Spleen (tissue), 13 donors: ENCODE results near the gene MTNR1B. TPM values are rescaled to one million over a fixed set of nuclear protein-coding genes. Genes with fewer than 3 reads are reported as not detected.

Source experiments
- DNase-seq: peaks from one replicate; pipeline ENCODE4 v3.0.0-alpha.2; 2020
- H3K27ac ChIP-seq, 8 donors: fragments of 200-600 bp; sonication (generic) in 7 of 8; 1 replicate in 4 of 8; 2 replicates in 4 of 8; pipeline versions ENCODE4 v1.5.0 to v1.8.0; 2016 to 2021; ENCODE audit warnings: inconsistent platforms in 4 of 8, mild to moderate bottlenecking in 4 of 8, moderate library complexity in 1 of 8
- H3K27me3 ChIP-seq, 7 donors: fragments of 200-600 bp; sonication (generic) in 6 of 7; replicated peaks in 1 of 7; 1 replicate in 4 of 7; 2 replicates in 3 of 7; pipeline versions ENCODE4 v1.5.0 to v1.8.0; 2016 to 2021; ENCODE audit warnings: inconsistent platforms in 3 of 7, mild to moderate bottlenecking in 1 of 7
- H3K36me3 ChIP-seq, 6 donors: fragments of 200-600 bp; sonication (generic) in 5 of 6; 1 replicate in 4 of 6; 2 replicates in 2 of 6; pipeline versions ENCODE4 v1.5.0 to v1.8.0; 2016 to 2021; ENCODE audit warnings: inconsistent platforms in 2 of 6
- H3K4me1 ChIP-seq, 6 donors: fragments of 200-600 bp; sonication (generic) in 5 of 6; 1 replicate in 3 of 6; 2 replicates in 3 of 6; pipeline versions ENCODE4 v1.5.0 to v1.8.0; 2016 to 2021; ENCODE audit warnings: inconsistent platforms in 3 of 6
- H3K4me3 ChIP-seq, 8 donors: fragments of 200-600 bp; sonication (generic) in 7 of 8; 1 replicate in 4 of 8; 2 replicates in 4 of 8; pipeline versions ENCODE4 v1.5.0 to v1.8.0; 2016 to 2021; ENCODE audit warnings: inconsistent platforms in 4 of 8, mild to moderate bottlenecking in 4 of 8, moderate library complexity in 2 of 8
- H3K9me3 ChIP-seq, 8 donors: fragments of 200-600 bp; sonication (generic) in 7 of 8; 1 replicate in 4 of 8; 2 replicates in 4 of 8; pipeline versions ENCODE4 v1.5.0 to v1.8.0; 2016 to 2021; ENCODE audit warnings: inconsistent platforms in 4 of 8
- POLR2A ChIP-seq, 3 donors: fragments of 450-650 bp; IDR thresholded peaks; one replicate each; pipeline ENCODE4 v1.5.1; 2017; ENCODE audit warnings: antibody characterized with exemption in 3 of 3, mild to moderate bottlenecking in 1 of 3
- POLR2AphosphoS5 ChIP-seq, 3 donors: sonication (generic); formaldehyde crosslinking; IDR thresholded peaks; one replicate each; pipeline ENCODE4 v1.5.1; 2017; ENCODE audit warnings: antibody characterized with exemption in 3 of 3
- WGBS, 5 donors: extraction: QIAGEN DNeasy Blood & Tissue Kit in 3 of 5; methylation state at CpG; one replicate each; pipeline versions ENCODE4 v1.1.5 to v1.1.7; 2013 to 2018; 5-methylcytosine and 5-hydroxymethylcytosine counted together
- intact Hi-C: fragments of 100-400 bp; cut with DNase I; formaldehyde crosslinking; loops from one replicate; pipeline ENCODE4 v1.15.0; 2023; ENCODE audit warnings: low total_unique reads
- long read RNA-seq, 2 donors: transcript quantifications; one replicate each; lab custom pipeline, GENCODE V29; 2026
- polyA plus RNA-seq, 3 donors: library from polyadenylated mRNA; stranded (reverse); fragments of 200-250 nt; gene quantifications; one replicate each; pipeline ENCODE4 v1.2.1, GENCODE V29; 2013
- total RNA-seq, 7 donors: library from RNA; depleted of rRNA in 3 of 7; stranded (reverse); fragments of >200 nt in 3 of 7; fragmentation: NEBNext Ultra II Directional in 4 of 7; extraction: Animal tissue kit (Norgen Biotek cat#: 25700) in 4 of 7; gene quantifications; one replicate each; pipeline versions ENCODE4 v1.1.0 to v1.2.1, GENCODE V29; 2016 to 2021
- TF ChIP-seq, protein P1 (sequence below), 11 experiments: fragments of 200-600 bp in 7 of 11; fragments of 450-650 bp in 4 of 11; sonication (generic) in 4 of 11; IDR thresholded peaks in 8 of 11; conservative IDR thresholded peaks in 3 of 11; 1 replicate in 7 of 11; 2 replicates in 4 of 11; pipeline versions ENCODE4 v1.4.0 to v1.8.0; 2016 to 2021; ENCODE audit warnings: antibody characterized with exemption in 11 of 11, inconsistent platforms in 4 of 11, mild to moderate bottlenecking in 1 of 11
- donor health status: healthy with polysubstance abuse.
- donor health status: DM: no; HTN: no; CAD: no; lungs with moderate emphysema.
- donor health status: DM: no; HTN: no; CAD: no.
- donor health status: Bipolar disorder and iron deficiency.
- donor health status: healthy.
- donor health status: DM: no; HTN: no; CAD: no.
- donor health status: DM: yes; HTN: yes; CAD: no.

The MTNR1B gene
- total RNA-seq (not detected), polyA plus RNA-seq (not detected)
- long read RNA-seq, donor 1 = 0 reads
- long read RNA-seq, donor 2 = 0 reads

DNA sequence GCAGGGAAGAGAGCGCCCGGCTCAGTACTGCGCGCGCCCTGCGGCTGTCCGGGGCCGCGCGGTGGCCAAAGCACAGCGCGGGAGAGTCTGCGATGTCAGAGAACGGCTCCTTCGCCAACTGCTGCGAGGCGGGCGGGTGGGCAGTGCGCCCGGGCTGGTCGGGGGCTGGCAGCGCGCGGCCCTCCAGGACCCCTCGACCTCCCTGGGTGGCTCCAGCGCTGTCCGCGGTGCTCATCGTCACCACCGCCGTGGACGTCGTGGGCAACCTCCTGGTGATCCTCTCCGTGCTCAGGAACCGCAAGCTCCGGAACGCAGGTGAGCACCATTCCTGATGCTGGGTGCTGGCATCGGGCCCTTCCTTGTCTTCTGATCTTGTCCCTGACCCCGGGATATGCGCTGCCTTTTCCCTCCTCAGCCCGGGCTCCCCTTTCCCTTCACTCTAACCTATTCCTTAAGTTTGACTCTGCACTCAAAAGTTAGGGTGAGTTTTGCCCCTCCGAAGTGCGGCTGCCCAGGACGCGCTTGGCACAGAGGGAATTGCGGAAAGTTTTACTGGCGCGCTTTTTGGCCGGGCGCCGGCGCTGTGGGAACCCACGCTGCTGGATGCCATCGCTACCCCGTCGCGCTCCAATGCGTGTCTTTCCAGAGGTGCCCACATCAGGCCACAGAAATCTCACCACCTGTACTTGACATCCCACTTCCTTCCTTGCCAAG is at the start of gene MTNR1B:
MTNR1B (plus strand) TSS at position 18 of the 714 bp plus-strand sequence; CDS start at position 93, 75 bp downstream.
- H3K9me3 ChIP-seq = no peaks in the 10 kb centered on the region
- no peaks in the 10 kb centered on the region for H3K4me1 ChIP-seq
- WGBS, 5 donors = 13 to 24% (median 15%) methylated on average over 48 to 58 of the region's 58 CpGs
- H3K27ac ChIP-seq = no peak within 1 kb of the TSS
- no peak for DNase-seq
- no peaks in the 10 kb centered on the region for H3K36me3 ChIP-seq
- peaks cover 0 to 28% (median 11%) of the 10 kb centered on the region in 7 donors for H3K27me3 ChIP-seq
- TF ChIP-seq, protein P1, sequence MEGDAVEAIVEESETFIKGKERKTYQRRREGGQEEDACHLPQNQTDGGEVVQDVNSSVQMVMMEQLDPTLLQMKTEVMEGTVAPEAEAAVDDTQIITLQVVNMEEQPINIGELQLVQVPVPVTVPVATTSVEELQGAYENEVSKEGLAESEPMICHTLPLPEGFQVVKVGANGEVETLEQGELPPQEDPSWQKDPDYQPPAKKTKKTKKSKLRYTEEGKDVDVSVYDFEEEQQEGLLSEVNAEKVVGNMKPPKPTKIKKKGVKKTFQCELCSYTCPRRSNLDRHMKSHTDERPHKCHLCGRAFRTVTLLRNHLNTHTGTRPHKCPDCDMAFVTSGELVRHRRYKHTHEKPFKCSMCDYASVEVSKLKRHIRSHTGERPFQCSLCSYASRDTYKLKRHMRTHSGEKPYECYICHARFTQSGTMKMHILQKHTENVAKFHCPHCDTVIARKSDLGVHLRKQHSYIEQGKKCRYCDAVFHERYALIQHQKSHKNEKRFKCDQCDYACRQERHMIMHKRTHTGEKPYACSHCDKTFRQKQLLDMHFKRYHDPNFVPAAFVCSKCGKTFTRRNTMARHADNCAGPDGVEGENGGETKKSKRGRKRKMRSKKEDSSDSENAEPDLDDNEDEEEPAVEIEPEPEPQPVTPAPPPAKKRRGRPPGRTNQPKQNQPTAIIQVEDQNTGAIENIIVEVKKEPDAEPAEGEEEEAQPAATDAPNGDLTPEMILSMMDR (IDR thresholded peaks at IDR 0.05 in 8 of 11, conservative IDR thresholded peaks at IDR 0.05 in 3 of 11) = no peak
- TF ChIP-seq POLR2AphosphoS5 (IDR thresholded peaks at IDR 0.05) = no peak
- no peak for TF ChIP-seq POLR2A (IDR thresholded peaks at IDR 0.05)
- intact Hi-C loops = no loop called here
- no peak within 1 kb of the TSS for H3K4me3 ChIP-seq

DNA sequence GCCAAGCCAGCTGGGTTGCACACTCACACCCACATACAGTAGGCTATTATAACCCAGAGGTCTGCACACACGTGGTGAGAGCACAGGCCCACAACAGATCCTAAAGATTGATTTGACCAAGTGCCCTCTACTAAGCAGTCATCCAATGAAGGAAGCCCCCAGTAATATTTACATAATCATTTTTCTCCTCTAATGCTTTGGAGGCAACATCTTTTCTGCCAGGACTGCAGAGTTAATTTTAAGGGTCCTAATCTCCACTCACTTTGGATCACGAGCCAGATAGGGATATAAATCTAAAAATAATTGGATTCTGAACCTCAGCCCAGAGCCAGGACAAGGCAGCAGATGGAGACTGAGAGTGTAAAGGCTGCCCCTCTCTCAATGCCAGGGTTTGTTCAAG is 49.1 kb upstream of the MTNR1B start:
- WGBS, 5 donors = 40 to 72% (median 54%) methylated on average over 2 of the region's 2 CpGs
- Histone ChIP-seq H3K27ac (no peak overlapping the region), H3K9me3 (peaks cover 4 to 17% (median 9%) of the 10 kb centered on the region in 8 donors), H3K4me3 (no peak overlapping the region), H3K27me3 (no peaks in the 10 kb centered on the region), H3K4me1 (no peaks in the 10 kb centered on the region), H3K36me3 (no peaks in the 10 kb centered on the region)
- DNase-seq = no peak
- intact Hi-C loops = no loop called here
- TF ChIP-seq POLR2AphosphoS5 (IDR thresholded peaks at IDR 0.05) (no peak), POLR2A (IDR thresholded peaks at IDR 0.05) (no peak)
- TF ChIP-seq, protein P1 (IDR thresholded peaks at IDR 0.05 in 8 of 11, conservative IDR thresholded peaks at IDR 0.05 in 3 of 11) = no peak

DNA sequence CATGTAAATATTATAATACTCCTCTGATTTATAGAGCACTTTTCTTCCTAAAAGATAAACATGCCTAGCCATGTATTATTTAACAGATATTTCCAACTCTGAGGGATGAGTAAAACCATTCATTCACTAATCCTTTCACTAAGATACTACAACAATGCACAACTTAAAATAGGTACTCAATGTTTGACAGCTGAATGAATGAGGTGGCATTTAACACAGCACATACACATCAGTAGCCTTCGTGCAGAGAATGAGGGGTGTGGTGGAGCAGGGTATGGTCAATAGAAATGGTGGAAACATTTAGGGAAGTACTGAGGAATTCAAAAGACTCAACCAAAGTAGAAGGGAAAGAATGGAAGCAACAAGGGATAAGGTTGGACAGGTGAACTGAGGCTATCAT is 46.7 kb upstream of the MTNR1B start:
- WGBS, 5 donors = 37 to 69% (median 53%) methylated on average over 1 of the region's 1 CpG
- TF ChIP-seq, protein P1 (IDR thresholded peaks at IDR 0.05 in 8 of 11, conservative IDR thresholded peaks at IDR 0.05 in 3 of 11) = no peak
- TF ChIP-seq POLR2A (IDR thresholded peaks at IDR 0.05) = no peak
- no peak for TF ChIP-seq POLR2AphosphoS5 (IDR thresholded peaks at IDR 0.05)
- H3K36me3 ChIP-seq = no peaks in the 10 kb centered on the region
- intact Hi-C loops = no loop called here
- H3K4me3 ChIP-seq = no peak overlapping the region
- no peak for DNase-seq
- H3K27ac ChIP-seq = no peak overlapping the region
- H3K9me3 ChIP-seq = peaks cover 4 to 27% (median 19%) of the 10 kb centered on the region in 8 donors
- no peaks in the 10 kb centered on the region for H3K4me1 ChIP-seq
- H3K27me3 ChIP-seq = no peaks in the 10 kb centered on the region

DNA sequence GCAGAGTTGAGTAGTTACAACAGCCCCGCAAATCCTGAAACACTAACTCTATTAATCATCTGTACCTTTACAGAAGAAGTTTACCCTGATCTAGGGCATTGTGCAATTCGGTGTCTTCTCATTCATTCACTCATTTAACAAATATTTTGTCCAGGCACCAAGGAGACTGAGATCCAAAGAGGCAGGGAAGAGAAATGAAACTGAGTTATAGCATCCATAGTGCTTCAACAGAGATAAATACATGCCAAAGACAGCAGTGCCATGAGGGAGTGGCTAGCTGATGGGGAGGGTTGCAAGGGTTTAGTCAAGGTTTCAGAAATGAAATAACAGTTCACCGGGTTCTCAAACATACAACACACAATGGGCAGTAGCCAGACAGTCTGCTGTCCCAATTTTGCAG is 40.2 kb upstream of the MTNR1B start:
- no peaks in the 10 kb centered on the region for H3K4me1 ChIP-seq
- H3K27me3 ChIP-seq = no peaks in the 10 kb centered on the region
- no peaks in the 10 kb centered on the region for H3K36me3 ChIP-seq
- no peak for DNase-seq
- intact Hi-C loops = no loop called here
- peaks cover 4 to 24% (median 18%) of the 10 kb centered on the region in 8 donors for H3K9me3 ChIP-seq
- WGBS, 5 donors = 82 to 92% (median 90%) methylated on average over 3 of the region's 3 CpGs
- H3K4me3 ChIP-seq = no peak overlapping the region
- no peak for TF ChIP-seq POLR2AphosphoS5 (IDR thresholded peaks at IDR 0.05)
- TF ChIP-seq POLR2A (IDR thresholded peaks at IDR 0.05) = no peak
- TF ChIP-seq, protein P1 (IDR thresholded peaks at IDR 0.05 in 8 of 11, conservative IDR thresholded peaks at IDR 0.05 in 3 of 11) = no peak
- no peak overlapping the region for H3K27ac ChIP-seq
